Neuronal stem cell (in vitro differentiated cells): ENCODE data around the gene SMAD3.

ENCODE experiments used
- DNase-seq: peaks from one replicate; pipeline ENCODE4 v3.0.0-alpha.2; 2013; ENCODE audit warnings: low spot score
- H2AFZ ChIP-seq: one replicate; pipeline ENCODE4 v1.6.1; 2013; ENCODE audit warnings: mild to moderate bottlenecking, low read length, inconsistent platforms
- H2AK5ac ChIP-seq: 2 replicates; pipeline ENCODE4 v1.6.1; 2013; ENCODE audit warnings: low read depth, mild to moderate bottlenecking, inconsistent platforms, low read length, moderate library complexity, mixed read lengths
- H2BK120ac ChIP-seq: 2 replicates; pipeline ENCODE4 v1.6.1; 2013; ENCODE audit warnings: low read depth, mild to moderate bottlenecking, inconsistent platforms, low read length, moderate library complexity, mixed read lengths
- H2BK12ac ChIP-seq: one replicate; pipeline ENCODE4 v1.6.1; 2013; ENCODE audit warnings: low read length, inconsistent platforms
- H2BK15ac ChIP-seq: 2 replicates; pipeline ENCODE4 v1.6.1; 2013; ENCODE audit warnings: mild to moderate bottlenecking, low read length, inconsistent platforms, mixed read lengths
- H2BK5ac ChIP-seq: one replicate; pipeline ENCODE4 v1.6.1; 2013; ENCODE audit warnings: inconsistent platforms, mild to moderate bottlenecking, low read length, moderate library complexity
- H3K14ac ChIP-seq: one replicate; pipeline ENCODE4 v1.6.1; 2013; ENCODE audit warnings: low read length, inconsistent platforms
- H3K18ac ChIP-seq: 2 replicates; pipeline ENCODE4 v1.6.1; 2013; ENCODE audit warnings: low read length, inconsistent platforms
- H3K23ac ChIP-seq: 2 replicates; pipeline ENCODE4 v1.6.1; 2013; ENCODE audit warnings: low read depth, mild to moderate bottlenecking, mixed read lengths, low read length, inconsistent platforms; ENCODE audit not compliant: poor library complexity
- H3K27ac ChIP-seq: replicated peaks from 3 replicates; pipeline ENCODE4 v1.5.1; 2013; ENCODE audit warnings: low read length, inconsistent platforms
- H3K27me3 ChIP-seq, 3 experiments: 2 replicates each; pipeline ENCODE4 v1.6.1; 2013; ENCODE audit warnings: low read length in 3 of 3, mild to moderate bottlenecking in 2 of 3, inconsistent platforms in 1 of 3, low read depth in 1 of 3, mixed read lengths in 1 of 3, moderate library complexity in 1 of 3; ENCODE audit not compliant: control insufficient read depth in 3 of 3, insufficient read depth in 3 of 3
- H3K36me3 ChIP-seq, 2 donors: replicated peaks in 1 of 2; 2 replicates each; pipeline ENCODE4 v1.6.1; 2013; ENCODE audit warnings: low read length in 2 of 2; ENCODE audit not compliant: control insufficient read depth in 2 of 2, insufficient read depth in 2 of 2
- H3K4ac ChIP-seq: 2 replicates; pipeline ENCODE4 v1.6.1; 2013; ENCODE audit warnings: inconsistent platforms, mild to moderate bottlenecking, low read length, moderate library complexity
- H3K4me1 ChIP-seq, 2 donors: 1 replicate in 1 of 2; 2 replicates in 1 of 2; pipeline ENCODE4 v1.6.1; 2013; ENCODE audit warnings: low read length in 2 of 2, low read depth in 1 of 2; ENCODE audit not compliant: control insufficient read depth in 2 of 2, insufficient read depth in 1 of 2
- H3K4me2 ChIP-seq: one replicate; pipeline ENCODE4 v1.6.1; 2013; ENCODE audit warnings: mild to moderate bottlenecking, low read length, inconsistent platforms; ENCODE audit not compliant: insufficient read depth, poor library complexity, severe bottlenecking
- H3K4me3 ChIP-seq, 2 donors: 2 replicates each; pipeline ENCODE4 v1.5.1; 2013; ENCODE audit warnings: low read length in 2 of 2, mild to moderate bottlenecking in 2 of 2, inconsistent platforms in 1 of 2, moderate library complexity in 1 of 2
- H3K79me1 ChIP-seq: one replicate; pipeline ENCODE4 v1.6.1; 2013; ENCODE audit warnings: low read depth, mild to moderate bottlenecking, inconsistent platforms, low read length, moderate library complexity
- H3K9ac ChIP-seq: one replicate; pipeline ENCODE4 v1.6.1; 2013; ENCODE audit warnings: mild to moderate bottlenecking, low read depth, low read length, inconsistent platforms; ENCODE audit not compliant: poor library complexity
- H3K9me3 ChIP-seq, 2 donors: replicated peaks in 1 of 2; 2 replicates each; pipeline versions ENCODE3 to v1.6.1; 2013; ENCODE audit warnings: low read length in 2 of 2, mild to moderate bottlenecking in 2 of 2, inconsistent platforms in 1 of 2, low read depth in 1 of 2, mixed read lengths in 1 of 2, moderate library complexity in 1 of 2; ENCODE audit not compliant: control insufficient read depth in 2 of 2, insufficient read depth in 1 of 2
- H4K8ac ChIP-seq: one replicate; pipeline ENCODE4 v1.6.1; 2013; ENCODE audit warnings: low read depth, mild to moderate bottlenecking, inconsistent platforms, low read length, moderate library complexity
- H4K91ac ChIP-seq: one replicate; pipeline ENCODE4 v1.6.1; 2013; ENCODE audit warnings: low read length, low read depth, mild to moderate bottlenecking, inconsistent platforms; ENCODE audit not compliant: poor library complexity
- whole genome bisulfite sequencing, 2 donors: extraction: QIAGEN DNeasy Blood & Tissue Kit; methylation state at CpG; one replicate each; pipeline ENCODE4 v1.1.7; 2013; ENCODE audit warnings: missing lambda C conversion rate in 2 of 2, mixed read lengths in 1 of 2; ENCODE audit not compliant: insufficient read length in 2 of 2, insufficient replicate concordance in 1 of 2; ENCODE audit errors: extremely low coverage in 2 of 2; 5-methylcytosine and 5-hydroxymethylcytosine counted together

SMAD3 gene

DNA sequence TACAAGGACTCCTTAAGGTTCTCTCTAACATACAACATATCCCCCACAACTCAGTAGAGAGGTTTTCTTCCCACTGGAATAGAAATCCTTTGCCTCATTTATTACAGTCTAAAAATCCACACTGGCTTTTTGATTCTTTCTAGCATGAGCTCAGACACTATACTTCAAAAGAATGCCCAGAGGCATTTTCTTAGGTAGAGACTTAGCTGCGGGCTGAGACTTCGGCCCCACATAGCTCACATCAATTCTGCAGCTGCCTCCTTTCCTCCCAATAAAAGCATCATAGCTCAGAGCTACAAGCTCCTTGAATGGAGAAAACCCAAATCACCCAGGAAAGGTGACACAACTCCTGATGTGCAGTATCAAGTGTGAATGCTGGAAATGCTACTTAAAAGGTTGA lies 136.7 kb downstream of the SMAD3 start:
- Histone ChIP-seq H3K4me1 (peaks cover 8 to 12% of the 10 kb centered on the region in 2 donors), H3K4ac (no peak overlapping the region), H2BK120ac (no peak overlapping the region), H2AFZ (no peak overlapping the region), H2BK15ac (no peak overlapping the region), H3K9me3 (no peaks in the 10 kb centered on the region), H3K27ac (no peak overlapping the region), H2BK12ac (no peak overlapping the region), H3K14ac (no peak overlapping the region), H3K4me3 (no peak overlapping the region), H2BK5ac (no peak overlapping the region), H2AK5ac (no peak overlapping the region), H3K23ac (no peak overlapping the region), H3K36me3 (peaks cover 8 to 59% of the 10 kb centered on the region in 2 donors), H3K79me1 (no peaks in the 10 kb centered on the region), H3K18ac (no peak overlapping the region), H4K8ac (no peak overlapping the region), H3K9ac (no peak overlapping the region), H3K27me3 (no peaks in the 10 kb centered on the region), H4K91ac (no peak overlapping the region), H3K4me2 (no peak overlapping the region)
- DNase-seq = no peak
- WGBS, 2 donors = no CpG with 5 or more reads among the region's 2 CpGs

DNA sequence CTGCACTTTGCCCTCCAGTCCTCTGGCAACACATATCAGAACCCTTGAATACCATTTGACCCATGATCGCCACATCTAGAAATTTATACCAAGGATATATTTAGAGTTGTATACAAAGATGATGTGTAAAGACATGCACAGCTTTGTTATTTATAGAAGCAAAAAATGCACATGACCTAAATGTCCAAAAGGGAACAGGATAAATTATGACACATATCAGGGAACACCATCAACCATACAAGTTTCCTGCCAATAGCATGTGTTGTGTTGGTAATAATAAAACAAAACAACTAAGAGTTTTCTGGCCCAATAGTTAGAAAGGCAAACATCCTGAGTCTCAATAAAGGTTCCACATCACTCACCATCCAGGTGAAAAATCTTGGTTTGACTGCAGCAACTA lies 137.6 kb downstream of the SMAD3 start:
- no peak overlapping the region for H3K23ac ChIP-seq
- H3K14ac ChIP-seq = no peak overlapping the region
- H3K4me3 ChIP-seq = no peak overlapping the region
- H2BK15ac ChIP-seq = no peak overlapping the region
- no peak overlapping the region for H3K9ac ChIP-seq
- H3K27me3 ChIP-seq = no peaks in the 10 kb centered on the region
- H2BK120ac ChIP-seq = no peak overlapping the region
- no peak overlapping the region for H4K8ac ChIP-seq
- H3K79me1 ChIP-seq = no peaks in the 10 kb centered on the region
- H2AFZ ChIP-seq = no peak overlapping the region
- no peak overlapping the region for H3K18ac ChIP-seq
- H3K4me1 ChIP-seq = peaks cover 8 to 12% of the 10 kb centered on the region in 2 donors
- no peak overlapping the region for H2AK5ac ChIP-seq
- no peak for DNase-seq
- H3K4ac ChIP-seq = no peak overlapping the region
- peaks cover 8 to 68% of the 10 kb centered on the region in 2 donors for H3K36me3 ChIP-seq
- WGBS, 2 donors = no CpG with 5 or more reads among the region's 1 CpG
- no peak overlapping the region for H2BK5ac ChIP-seq
- H3K9me3 ChIP-seq = no peaks in the 10 kb centered on the region
- H4K91ac ChIP-seq = no peak overlapping the region
- no peak overlapping the region for H3K4me2 ChIP-seq
- H3K27ac ChIP-seq = no peak overlapping the region
- H2BK12ac ChIP-seq = no peak overlapping the region

GRCh38 chr15:67207555-67208207 lies 142.3 kb downstream of the SMAD3 start:
- Histone ChIP-seq H3K27me3 (no peaks in the 10 kb centered on the region), H3K27ac (no peak overlapping the region), H3K36me3 (peaks cover 5 to 52% of the 10 kb centered on the region in 2 donors)

GRCh38 chr15:67208396-67208795 lies 143.0 kb downstream of the SMAD3 start:
- Histone ChIP-seq H3K27ac (no peak overlapping the region), H4K8ac (no peak overlapping the region), H2BK15ac (no peak overlapping the region), H3K18ac (no peak overlapping the region), H3K27me3 (no peaks in the 10 kb centered on the region), H3K9me3 (no peaks in the 10 kb centered on the region), H2BK120ac (no peak overlapping the region), H2BK5ac (no peak overlapping the region), H3K23ac (no peak overlapping the region), H3K9ac (no peak overlapping the region), H2BK12ac (no peak overlapping the region), H2AFZ (no peak overlapping the region), H4K91ac (no peak overlapping the region), H3K4me3 (no peak overlapping the region), H3K14ac (no peak overlapping the region), H3K4me2 (no peak overlapping the region), H2AK5ac (no peak overlapping the region), H3K36me3 (peaks cover 4 to 45% of the 10 kb centered on the region in 2 donors), H3K79me1 (no peaks in the 10 kb centered on the region), H3K4ac (no peak overlapping the region), H3K4me1 (no peaks in the 10 kb centered on the region)
- no peak for DNase-seq
- WGBS, 2 donors = no CpG with 5 or more reads among the region's 2 CpGs

More at GRCh38 chr15:67207555-67208207, 142.3 kb downstream of the SMAD3 start:
- Histone ChIP-seq H2AK5ac (no peak overlapping the region), H2BK120ac (no peak overlapping the region), H2BK15ac (no peak overlapping the region), H3K18ac (no peak overlapping the region), H4K8ac (no peak overlapping the region), H4K91ac (no peak overlapping the region), H3K4me1 (no peaks in the 10 kb centered on the region), H3K4me3 (no peak overlapping the region), H3K23ac (no peak overlapping the region), H3K79me1 (no peaks in the 10 kb centered on the region), H3K9me3 (no peaks in the 10 kb centered on the region), H3K4ac (no peak overlapping the region), H2AFZ (no peak overlapping the region), H3K14ac (no peak overlapping the region), H2BK12ac (no peak overlapping the region), H2BK5ac (no peak overlapping the region), H3K4me2 (no peak overlapping the region), H3K9ac (no peak overlapping the region)
- DNase-seq = no peak
- WGBS, 2 donors = no CpG with 5 or more reads among the region's 3 CpGs
